ENCODE data around the gene EPHA6.

GRCh38 chr3:97706226-97706625 is 891.8 kb downstream of the EPHA6 start:
- no peak for TF ChIP-seq ATF3 (IDR thresholded peaks at IDR 0.05)
- no peak for TF ChIP-seq ATF3 (CRISPR knock-in tag; conservative IDR thresholded peaks at IDR 0.05)
- TF ChIP-seq SMAD2 (IDR thresholded peaks at IDR 0.05; ENCODE audit: low read depth, low read length): no peak

All from K562 (cell line).